Gastrocnemius medialis (tissue), 4 donors: Measurements from ENCODE around the gene SLC22A4. TPM values are rescaled to one million over a fixed set of nuclear protein-coding genes. Genes with fewer than 3 reads are reported as not detected.

Experiments used
- ATAC-seq, 2 donors: fragments of 150-250 bp; one replicate each; pipeline ENCODE4 v1.9.1; 2016
- DNase-seq, 2 donors: peaks; one replicate each; pipeline ENCODE4 v3.0.0-alpha.2; 2019
- H3K27ac ChIP-seq, 4 donors: fragments of 200-600 bp; sonication (generic); 1 replicate in 1 of 4; 2 replicates in 3 of 4; pipeline ENCODE4 v1.5.1; 2016 to 2018; ENCODE audit warnings: mild to moderate bottlenecking in 2 of 4, moderate library complexity in 1 of 4
- H3K27me3 ChIP-seq, 3 donors: fragments of 200-600 bp; sonication (generic) in 2 of 3; 1 replicate in 1 of 3; 2 replicates in 2 of 3; pipeline versions ENCODE4 v1.5.1 to v1.6.0; 2016 to 2019; ENCODE audit warnings: mild to moderate bottlenecking in 1 of 3, moderate library complexity in 1 of 3
- H3K36me3 ChIP-seq, 2 donors: fragments of 200-600 bp; sonication (generic) in 1 of 2; one replicate each; pipeline ENCODE4 v1.5.1; 2017 to 2018
- H3K4me1 ChIP-seq, 2 donors: fragments of 200-600 bp; sonication (generic) in 1 of 2; one replicate each; pipeline ENCODE4 v1.5.1; 2016 to 2017; ENCODE audit warnings: mild to moderate bottlenecking in 2 of 2
- H3K4me3 ChIP-seq, 4 donors: fragments of 200-600 bp; sonication (generic) in 3 of 4; 1 replicate in 1 of 4; 2 replicates in 3 of 4; pipeline ENCODE4 v1.5.1; 2016 to 2019; ENCODE audit warnings: mild to moderate bottlenecking in 2 of 4
- H3K9me3 ChIP-seq, 3 donors: fragments of 200-600 bp; sonication (generic) in 2 of 3; 1 replicate in 1 of 3; 2 replicates in 2 of 3; pipeline ENCODE4 v1.5.1; 2016 to 2019
- CTCF ChIP-seq, 5 experiments: fragments of 450-650 bp in 3 of 5; fragments of 200-600 bp in 2 of 5; sonication (generic) in 2 of 5; IDR thresholded peaks in 4 of 5; conservative IDR thresholded peaks in 1 of 5; 1 replicate in 4 of 5; 2 replicates in 1 of 5; pipeline ENCODE4 v1.5.1; 2016 to 2019; ENCODE audit warnings: antibody characterized with exemption in 5 of 5, mild to moderate bottlenecking in 3 of 5, moderate library complexity in 3 of 5
- POLR2A ChIP-seq, 2 donors: fragments of 450-650 bp; IDR thresholded peaks; one replicate each; pipeline ENCODE4 v1.6.1; 2017; ENCODE audit warnings: antibody characterized with exemption in 2 of 2, mild to moderate bottlenecking in 2 of 2, moderate library complexity in 2 of 2
- in situ Hi-C, 4 donors: fragments of 200-750 bp; cut with MboI; loops; one replicate each; pipeline versions ENCODE4 v1.15.0 to v1.8.0; 2017; ENCODE audit warnings: low sequenced_read_pairs in 4 of 4
- intact Hi-C: fragments of 100-400 bp; cut with DNase I; formaldehyde crosslinking; loops from one replicate; pipeline ENCODE4 v1.15.1; 2023; ENCODE audit warnings: low total_unique reads
- total RNA-seq, 4 donors: library from RNA; depleted of rRNA; stranded (reverse); fragments of >200 nt; gene quantifications; one replicate each; pipeline versions ENCODE4 v1.1.0 to v1.2.3, GENCODE V29; 2016

Gene SLC22A4
- total RNA-seq, 4 donors from 2014 or later: 5.4 to 6.7 (median 6.2) TPM

- Histone ChIP-seq H3K4me1 (peaks cover 29 to 32% of the 10 kb centered on the region in 2 donors), H3K36me3 (peaks cover 0 to 82% of the 10 kb centered on the region in 2 donors), H3K27me3 (no peaks in the 10 kb centered on the region), H3K9me3 (no peaks in the 10 kb centered on the region), H3K27ac (peak overlapping the region; percentile 73 to 82 (median 78)), H3K4me3 (no peak overlapping the region)
- in situ Hi-C loops (loop anchor here (5.0 to 25.0 kb wide), 3 partner anchors 113 to 473 kb away; partner anchors contain the start of genes GDF9 (in 2 of the 4), LEAP2 (in 2 of the 4) and UQCRQ (in 2 of the 4)), intact Hi-C loops (no loop called here)
- no peak for TF ChIP-seq CTCF (IDR thresholded peaks at IDR 0.05 in 4 of 5, conservative IDR thresholded peaks at IDR 0.05 in 1 of 5)
- no peak for TF ChIP-seq POLR2A (IDR thresholded peaks at IDR 0.05)
- DNase-seq: peak in 1 of 2 donors; percentile 61
- peak; percentile 7 to 29 for ATAC-seq
These were observed 95.5 kb downstream of the SLC22A4 start for GRCh38 chr5:132389585-132390286.

- intact Hi-C loops: no loop called here
- H3K27me3 ChIP-seq: no peaks in the 10 kb centered on the region
- peaks cover 23% of the 10 kb centered on the region in 2 donors for H3K4me1 ChIP-seq
- H3K36me3 ChIP-seq: peaks cover 0 to 87% of the 10 kb centered on the region in 2 donors
- H3K4me3 ChIP-seq: no peak overlapping the region
- ATAC-seq: no peak
- no peaks in the 10 kb centered on the region for H3K9me3 ChIP-seq
- in situ Hi-C loops: loop anchor here in 2 of 4 donors (25.0 kb wide), 1 partner anchor 471 kb away; the partner anchor contains the start of genes GDF9 (in 2 of the 2), LEAP2 (in 2 of the 2) and UQCRQ (in 2 of the 2)
- H3K27ac ChIP-seq: no peak overlapping the region
- TF ChIP-seq POLR2A (IDR thresholded peaks at IDR 0.05) (no peak), CTCF (IDR thresholded peaks at IDR 0.05 in 4 of 5, conservative IDR thresholded peaks at IDR 0.05 in 1 of 5) (no peak)
- DNase-seq: no peak
These were observed 97.1 kb downstream of the SLC22A4 start for GRCh38 chr5:132391247-132391646.

- in situ Hi-C loops: loop anchor here in 2 of 4 donors (25.0 kb wide), 1 partner anchor 470 kb away; the partner anchor contains the start of genes GDF9 (in 2 of the 2), LEAP2 (in 2 of the 2) and UQCRQ (in 2 of the 2)
- Histone ChIP-seq H3K27ac (no peak overlapping the region), H3K9me3 (no peaks in the 10 kb centered on the region), H3K4me1 (peaks cover 17 to 18% of the 10 kb centered on the region in 2 donors), H3K36me3 (peaks cover 0 to 80% of the 10 kb centered on the region in 2 donors), H3K4me3 (no peak overlapping the region), H3K27me3 (no peaks in the 10 kb centered on the region)
- TF ChIP-seq CTCF (IDR thresholded peaks at IDR 0.05 in 4 of 5, conservative IDR thresholded peaks at IDR 0.05 in 1 of 5) (no peak), POLR2A (IDR thresholded peaks at IDR 0.05) (no peak)
- DNase-seq: no peak
- intact Hi-C loops: no loop called here
- no peak for ATAC-seq
These were observed 97.7 kb downstream of the SLC22A4 start for GRCh38 chr5:132391870-132392269.

GRCh38 chr5:132392411-132392810, 98.2 kb downstream of the SLC22A4 start:
- peaks cover 0 to 78% of the 10 kb centered on the region in 2 donors for H3K36me3 ChIP-seq
- ATAC-seq (no peak), DNase-seq (no peak)
- no peaks in the 10 kb centered on the region for H3K9me3 ChIP-seq
- TF ChIP-seq POLR2A (IDR thresholded peaks at IDR 0.05) (no peak), CTCF (IDR thresholded peaks at IDR 0.05 in 4 of 5, conservative IDR thresholded peaks at IDR 0.05 in 1 of 5) (no peak)
- H3K27me3 ChIP-seq: no peaks in the 10 kb centered on the region
- in situ Hi-C loops: loop anchor here in 2 of 4 donors (25.0 kb wide), 1 partner anchor 470 kb away; the partner anchor contains the start of genes GDF9 (in 2 of the 2), LEAP2 (in 2 of the 2) and UQCRQ (in 2 of the 2)
- no peak overlapping the region for H3K27ac ChIP-seq
- intact Hi-C loops: no loop called here
- peaks cover 12% of the 10 kb centered on the region in 2 donors for H3K4me1 ChIP-seq
- H3K4me3 ChIP-seq: no peak overlapping the region
